SK-N-SH (cell line): Measurements from ENCODE around the gene BEGAIN. TPM values are rescaled to one million over a fixed set of nuclear protein-coding genes. Genes with fewer than 3 reads are reported as not detected.

Experiments
- CTCF ChIA-PET: fragments of 300-600, 350-600 bp; formaldehyde crosslinking; extraction: SDS; loops from one replicate; lab custom pipeline; 2021; lab: Yijun Ruan, JAX
- POLR2A ChIA-PET: fragments of 350-600 bp; sonication (Branson Sonifier 250); formaldehyde crosslinking; extraction: SDS; loops from one replicate; lab custom pipeline; 2020; ENCODE audit warnings: antibody characterized with exemption, inconsistent platforms; lab: Yijun Ruan, JAX
- DNase-seq: peaks from one replicate; pipeline ENCODE4 v3.0.0; 2012
- H2AFZ ChIP-seq: fragments of 200-600 bp; sonication (generic); 2 replicates; pipeline ENCODE4 v1.8.1; 2016; ENCODE audit warnings: antibody characterized with exemption, mild to moderate bottlenecking, low read depth
- H3F3A ChIP-seq: fragments of 200-600 bp; sonication (generic); replicated peaks from 2 replicates; pipeline ENCODE3; 2016; ENCODE audit warnings: antibody characterized with exemption, mild to moderate bottlenecking; ENCODE audit not compliant: insufficient read depth
- H3K27ac ChIP-seq, 2 experiments: fragments of 200-500 bp in 1 of 2; fragments of 200-600 bp in 1 of 2; sonication (Bioruptor generic) in 1 of 2; sonication (generic), shearing (Covaris generic) in 1 of 2; 2 replicates each; pipeline versions ENCODE4 v1.5.1 to v1.6.1; 2014 to 2016; ENCODE audit warnings: low read depth in 2 of 2, inconsistent platforms in 1 of 2, low read length in 1 of 2, mild to moderate bottlenecking in 1 of 2, mixed read lengths in 1 of 2
- H3K27me3 ChIP-seq: fragments of 200-600 bp; sonication (generic), shearing (Covaris generic); 2 replicates; pipeline ENCODE4 v1.6.1; 2016; ENCODE audit warnings: mixed run types; ENCODE audit not compliant: insufficient read depth
- H3K36me3 ChIP-seq, 2 experiments: fragments of 200-500 bp in 1 of 2; fragments of 200-600 bp in 1 of 2; sonication (Bioruptor generic) in 1 of 2; sonication (generic) in 1 of 2; replicated peaks in 1 of 2; 2 replicates each; pipeline versions ENCODE3 to v1.5.1; 2014 to 2016; ENCODE audit warnings: low read length in 1 of 2, mild to moderate bottlenecking in 1 of 2; ENCODE audit not compliant: insufficient read depth in 2 of 2, control insufficient read depth in 1 of 2
- H3K4me1 ChIP-seq, 2 experiments: fragments of 200-500 bp in 1 of 2; fragments of 200-600 bp in 1 of 2; sonication (Bioruptor generic) in 1 of 2; sonication (generic), shearing (Covaris generic) in 1 of 2; 2 replicates each; pipeline versions ENCODE4 v1.5.1 to v1.6.1; 2014 to 2016; ENCODE audit warnings: low read depth in 1 of 2, low read length in 1 of 2, mixed run types in 1 of 2; ENCODE audit not compliant: insufficient read depth in 2 of 2, control insufficient read depth in 1 of 2
- H3K4me2 ChIP-seq: fragments of 200-600 bp; sonication (generic), shearing (Covaris generic); 2 replicates; pipeline ENCODE4 v1.6.1; 2017; ENCODE audit warnings: mixed run types
- H3K4me3 ChIP-seq, 2 experiments: fragments of 200-500 bp in 1 of 2; fragments of 200-600 bp in 1 of 2; sonication (Bioruptor generic) in 1 of 2; sonication (generic), shearing (Covaris generic) in 1 of 2; 2 replicates each; pipeline versions ENCODE4 v1.5.1 to v1.8.1; 2014 to 2016; ENCODE audit warnings: low read depth in 2 of 2, inconsistent platforms in 1 of 2, low read length in 1 of 2, mild to moderate bottlenecking in 1 of 2, mixed read lengths in 1 of 2, moderate library complexity in 1 of 2
- H3K79me2 ChIP-seq: fragments of 200-600 bp; sonication (generic); 2 replicates; pipeline ENCODE4 v1.8.1; 2017; ENCODE audit warnings: mild to moderate bottlenecking; ENCODE audit not compliant: insufficient read depth
- H3K9ac ChIP-seq: fragments of 200-600 bp; sonication (generic); 2 replicates; pipeline ENCODE4 v1.6.1; 2017; ENCODE audit warnings: mixed run types
- H3K9me2 ChIP-seq: fragments of 200-600 bp; sonication (generic); 2 replicates; pipeline ENCODE4 v1.6.1; 2017; ENCODE audit warnings: mixed run types
- H3K9me3 ChIP-seq: fragments of 200-600 bp; sonication (generic); 2 replicates; pipeline ENCODE4 v1.6.1; 2017; ENCODE audit warnings: mixed run types, mild to moderate bottlenecking, moderate library complexity
- H4K20me1 ChIP-seq: fragments of 200-600 bp; sonication (generic); 2 replicates; pipeline ENCODE4 v1.6.1; 2017; ENCODE audit warnings: mild to moderate bottlenecking, mixed run types; ENCODE audit not compliant: insufficient read depth
- CHD2 ChIP-seq: fragments of 150-350 bp; IDR thresholded peaks from 2 replicates; pipeline ENCODE4 v1.6.1; 2018; ENCODE audit warnings: low read length; ENCODE audit not compliant: partially characterized antibody
- EP300 ChIP-seq, 2 experiments: IDR thresholded peaks; 2 replicates each; pipeline versions ENCODE4 v1.4.0 to v1.6.1; 2012; ENCODE audit warnings: borderline replicate concordance in 1 of 2, low read depth in 1 of 2, low read length in 1 of 2
- FOSL2 ChIP-seq: IDR thresholded peaks from 2 replicates; pipeline ENCODE4 v1.4.0; 2012; ENCODE audit warnings: low read depth, mild to moderate bottlenecking, moderate library complexity, borderline replicate concordance
- FOXM1 ChIP-seq: IDR thresholded peaks from 2 replicates; pipeline ENCODE4 v1.4.0; 2012; ENCODE audit warnings: low read depth, mild to moderate bottlenecking
- MXI1 ChIP-seq: IDR thresholded peaks from 2 replicates; pipeline ENCODE4 v1.6.1; 2012; ENCODE audit warnings: mild to moderate bottlenecking, low read depth, low read length, improper control_type of control experiment
- NRF1 ChIP-seq: IDR thresholded peaks from 2 replicates; pipeline ENCODE4 v1.6.1; 2012; ENCODE audit warnings: low read depth, mild to moderate bottlenecking, low read length
- REST ChIP-seq: IDR thresholded peaks from 2 replicates; pipeline ENCODE4 v1.6.1; 2012; ENCODE audit warnings: mild to moderate bottlenecking, low read depth, low read length, moderate library complexity
- RFX5 ChIP-seq: IDR thresholded peaks from 2 replicates; pipeline ENCODE4 v1.6.1; 2012; ENCODE audit warnings: mild to moderate bottlenecking, improper control_type of control experiment, low read length
- WGBS: methylation state at CpG from one replicate; pipeline ENCODE4 v1.1.6; 2017; ENCODE audit warnings: low lambda C conversion rate; 5-methylcytosine and 5-hydroxymethylcytosine counted together
- polyA plus RNA-seq, 3 experiments: library from polyadenylated mRNA; depleted of rRNA; stranded (reverse); fragments of >200 nt; gene quantifications; 2 replicates each; pipeline ENCODE4 v1.2.3, GENCODE V29; 2012

BEGAIN gene
- polyA plus RNA-seq, 1 of the 3 experiments (the other 2 are of a cell fraction), result 4.2 TPM

GRCh38 chr14:100571837-100572236, 15.4 kb downstream of the BEGAIN start:
- POLR2A ChIA-PET, result interaction anchor here (0.7 to 0.8 kb wide), 2 partner anchors 11 to 16 kb away, joined by 3 read pairs; partner anchors contain the start of gene BEGAIN

GRCh38 chr14:100570726-100571454, 16.3 kb downstream of the BEGAIN start:
- Histone ChIP-seq H3K27me3 (peaks cover 18% of the 10 kb centered on the region), H3K4me2 (no peak overlapping the region), H3K9me2 (no peaks in the 10 kb centered on the region), H3K36me3 (no peaks in the 10 kb centered on the region), H3K9me3 (no peaks in the 10 kb centered on the region), H3K79me2 (no peaks in the 10 kb centered on the region), H3K27ac (peak overlapping the region in 1 of 2 experiments; percentile 94; a peak in 2 of 4 replicates), H4K20me1 (no peaks in the 10 kb centered on the region), H3K4me1 (peaks cover 0 to 62% of the 10 kb centered on the region in 2 experiments; a peak in 1 of 4 replicates), H3F3A (no peaks in the 10 kb centered on the region), H3K9ac (no peak overlapping the region), H3K4me3 (no peak overlapping the region), H2AFZ (no peak overlapping the region)
- DNase-seq, result no peak
- ChIA-PET CTCF (interaction anchor here (1.0 to 2.5 kb wide), 12 partner anchors 10 to 1058 kb away, joined by 3 to 13 read pairs (median 4); no protein-coding TSS in a partner anchor), POLR2A (interaction anchor here (1.3 to 3.1 kb wide), 16 partner anchors 12 to 556 kb away, joined by 3 to 32 read pairs (median 10); no protein-coding TSS in a partner anchor)
- TF ChIP-seq FOSL2 (no peak), EP300 (IDR thresholded peaks at IDR 0.05; ENCODE audit: borderline replicate concordance in 1 of 2, low read depth in 1 of 2, low read length in 1 of 2) (no peak), REST (peak; percentile 53; the same call in 1 of the 2 replicates)
- WGBS, result 83% methylated on average over 12 of the region's 23 CpGs

More at GRCh38 chr14:100571837-100572236, 15.4 kb downstream of the BEGAIN start:
- peaks cover 18% of the 10 kb centered on the region for H3K27me3 ChIP-seq
- no peaks in the 10 kb centered on the region for H3K9me2 ChIP-seq
- peak overlapping the region in 1 of 2 experiments; percentile 40; a peak in 1 of 4 replicates for H3K27ac ChIP-seq
- no peak overlapping the region for H2AFZ ChIP-seq
- H3K9ac ChIP-seq, result no peak overlapping the region
- H3K9me3 ChIP-seq, result no peaks in the 10 kb centered on the region
- 92% methylated on average over 9 of the region's 16 CpGs for WGBS
- no peaks in the 10 kb centered on the region for H3K36me3 ChIP-seq
- no peak for DNase-seq
- H3K79me2 ChIP-seq, result no peaks in the 10 kb centered on the region
- H4K20me1 ChIP-seq, result no peaks in the 10 kb centered on the region
- no peak overlapping the region for H3K4me3 ChIP-seq
- no peak overlapping the region for H3K4me2 ChIP-seq
- no peak for TF ChIP-seq RFX5
- TF ChIP-seq MXI1, result no peak
- TF ChIP-seq CHD2, result no peak
- TF ChIP-seq REST, result no peak
- TF ChIP-seq FOSL2, result no peak
- TF ChIP-seq FOXM1, result no peak
- TF ChIP-seq NRF1, result no peak
- peaks cover 0 to 60% of the 10 kb centered on the region in 2 experiments; a peak in 1 of 4 replicates for H3K4me1 ChIP-seq
- H3F3A ChIP-seq, result no peaks in the 10 kb centered on the region
- CTCF ChIA-PET, result interaction anchor here (1.0 to 1.6 kb wide), 3 partner anchors 81 to 187 kb away, joined by 3 to 5 read pairs (median 3); no protein-coding TSS in a partner anchor
